Skeletal muscle tissue (tissue), 4 donors: Measurements from ENCODE around the gene BCAT1. TPM values are rescaled to one million over a fixed set of nuclear protein-coding genes. Genes with fewer than 3 reads are reported as not detected.

ENCODE experiments used
- H3K27ac ChIP-seq: one replicate; pipeline ENCODE4 v1.7.0; 2013; ENCODE audit warnings: mild to moderate bottlenecking, low read depth, low read length, inconsistent platforms
- H3K27me3 ChIP-seq, 3 donors: one replicate each; pipeline ENCODE4 v1.7.0; 2013; ENCODE audit warnings: low read length in 3 of 3; ENCODE audit not compliant: control insufficient read depth in 3 of 3, insufficient read depth in 3 of 3
- H3K36me3 ChIP-seq, 3 donors: one replicate each; pipeline ENCODE4 v1.7.0; 2013; ENCODE audit warnings: low read length in 3 of 3; ENCODE audit not compliant: control insufficient read depth in 3 of 3, insufficient read depth in 3 of 3
- H3K4me1 ChIP-seq, 3 donors: one replicate each; pipeline ENCODE4 v1.7.0; 2013; ENCODE audit warnings: low read length in 3 of 3, mild to moderate bottlenecking in 3 of 3; ENCODE audit not compliant: control insufficient read depth in 3 of 3, insufficient read depth in 3 of 3
- H3K4me3 ChIP-seq, 3 donors: one replicate each; pipeline ENCODE4 v1.7.0; 2013; ENCODE audit warnings: low read length in 3 of 3
- H3K9ac ChIP-seq, 3 donors: one replicate each; pipeline ENCODE4 v1.7.0; 2013; ENCODE audit warnings: low read length in 3 of 3, mild to moderate bottlenecking in 3 of 3, moderate library complexity in 2 of 3, low read depth in 1 of 3
- H3K9me3 ChIP-seq, 3 donors: one replicate each; pipeline ENCODE4 v1.7.0; 2013; ENCODE audit warnings: low read length in 3 of 3; ENCODE audit not compliant: control insufficient read depth in 3 of 3
- total RNA-seq: library from RNA; depleted of rRNA; stranded (reverse); fragments of >200 nt; gene quantifications from one replicate; pipeline ENCODE4 v1.2.3, GENCODE V29; 2014
- donor health status: Osteomylitis.

BCAT1 gene
- total RNA-seq, 1 donor from 2014 or later = 33.4 TPM

- H3K9ac ChIP-seq = no peak overlapping the region
- peaks cover 0 to 8% (median 3%) of the 10 kb centered on the region in 3 donors for H3K9me3 ChIP-seq
- H3K4me1 ChIP-seq = no peaks in the 10 kb centered on the region
- H3K27me3 ChIP-seq = no peaks in the 10 kb centered on the region
- H3K36me3 ChIP-seq = no peaks in the 10 kb centered on the region
- no peak overlapping the region for H3K4me3 ChIP-seq
- H3K27ac ChIP-seq = no peak overlapping the region
Measured at GRCh38 chr12:24767016-24767415, 181.9 kb downstream of the BCAT1 start.

- no peak overlapping the region for H3K9ac ChIP-seq
- peaks cover 0 to 8% (median 3%) of the 10 kb centered on the region in 3 donors for H3K9me3 ChIP-seq
- H3K27me3 ChIP-seq = no peaks in the 10 kb centered on the region
- no peak overlapping the region for H3K27ac ChIP-seq
- H3K4me1 ChIP-seq = no peaks in the 10 kb centered on the region
- no peak overlapping the region for H3K4me3 ChIP-seq
- no peaks in the 10 kb centered on the region for H3K36me3 ChIP-seq
Measured at GRCh38 chr12:24764712-24765111, 184.2 kb downstream of the BCAT1 start.

GRCh38 chr12:24760606-24761378 is 188.1 kb downstream of the BCAT1 start:
- H3K27ac ChIP-seq = no peak overlapping the region
- no peak overlapping the region for H3K4me3 ChIP-seq
- no peaks in the 10 kb centered on the region for H3K36me3 ChIP-seq

GRCh38 chr12:24760162-24760561 is 188.7 kb downstream of the BCAT1 start:
- H3K36me3 ChIP-seq = no peaks in the 10 kb centered on the region
- no peak overlapping the region for H3K4me3 ChIP-seq
- no peaks in the 10 kb centered on the region for H3K9me3 ChIP-seq
- no peak overlapping the region for H3K9ac ChIP-seq
- H3K27ac ChIP-seq = no peak overlapping the region
- no peaks in the 10 kb centered on the region for H3K4me1 ChIP-seq
- H3K27me3 ChIP-seq = no peaks in the 10 kb centered on the region

More at GRCh38 chr12:24760606-24761378, 188.1 kb downstream of the BCAT1 start:
- Histone ChIP-seq H3K9ac (no peak overlapping the region), H3K27me3 (no peaks in the 10 kb centered on the region), H3K9me3 (no peaks in the 10 kb centered on the region), H3K4me1 (no peaks in the 10 kb centered on the region)

Other genes with a start within 250 kb of the BCAT1 start
- gene DNAI7, start 246.1 kb upstream of the BCAT1 start, total RNA-seq = 1.6 TPM
- 15.1 TPM for gene ETFRF1, start 246.1 kb upstream of the BCAT1 start, total RNA-seq